Measurements from ENCODE around the gene BIK.
A peak's percentile ranks its signal among the peaks of the same experiment; 100 is the strongest.
"Not testable (repeated sequence)": the region's sequence is repeated elsewhere in the genome, so short reads cannot be mapped to it uniquely, and the experiment has no call there.

Gene BIK

GRCh38 chr22:43104056-43104625 is 6.4 kb upstream of the BIK start:
- not testable (repeated sequence) for DNase-seq (ENCODE audit: low read depth in 2 of 3, low spot score in 2 of 3)

- DNase-seq (ENCODE audit: low read depth in 2 of 3, low spot score in 2 of 3) = not testable (repeated sequence)
These were observed 5.6 kb upstream of the BIK start for GRCh38 chr22:43104950-43105349.

GRCh38 chr22:43106302-43106701 is 4.2 kb upstream of the BIK start:
- no peak for DNase-seq (ENCODE audit: low read depth in 2 of 3, low spot score in 2 of 3)

- DNase-seq (ENCODE audit: low read depth in 2 of 3, low spot score in 2 of 3) = no peak
These were observed 1.0 kb upstream of the BIK start for GRCh38 chr22:43109511-43109910.

- no peak for DNase-seq (ENCODE audit: low read depth in 2 of 3, low spot score in 2 of 3)
These were observed 568 bp upstream of the BIK start for GRCh38 chr22:43109921-43110443.

GRCh38 chr22:43110927-43111623 is 525 bp downstream of the BIK start:
- peak in 1 of 3 experiments; percentile 14 for DNase-seq (ENCODE audit: low read depth in 2 of 3, low spot score in 2 of 3)

- DNase-seq (ENCODE audit: low read depth in 2 of 3, low spot score in 2 of 3) = no peak
These were observed 3.1 kb downstream of the BIK start for GRCh38 chr22:43113526-43114251.

GRCh38 chr22:43114958-43115357 is 4.4 kb downstream of the BIK start:
- DNase-seq (ENCODE audit: low read depth in 2 of 3, low spot score in 2 of 3) = no peak

- no peak for DNase-seq (ENCODE audit: low read depth in 2 of 3, low spot score in 2 of 3)
These were observed 6.4 kb downstream of the BIK start for GRCh38 chr22:43116932-43117331.

- no peak for DNase-seq (ENCODE audit: low read depth in 2 of 3, low spot score in 2 of 3)
These were observed 7.7 kb downstream of the BIK start for GRCh38 chr22:43118024-43118849.

GRCh38 chr22:43118953-43119458 is 8.5 kb downstream of the BIK start:
- no peak for DNase-seq (ENCODE audit: low read depth in 2 of 3, low spot score in 2 of 3)

- DNase-seq (ENCODE audit: low read depth in 2 of 3, low spot score in 2 of 3) = no peak
These were observed 16.1 kb downstream of the BIK start for GRCh38 chr22:43126501-43127165.

- no peak for DNase-seq (ENCODE audit: low read depth in 2 of 3, low spot score in 2 of 3)
These were observed 16.8 kb downstream of the BIK start for GRCh38 chr22:43127166-43127908.

GRCh38 chr22:43128116-43128515 is 17.6 kb downstream of the BIK start:
- DNase-seq (ENCODE audit: low read depth in 2 of 3, low spot score in 2 of 3) = no peak

GRCh38 chr22:43128928-43129424 is 18.4 kb downstream of the BIK start:
- no peak for DNase-seq (ENCODE audit: low read depth in 2 of 3, low spot score in 2 of 3)

GRCh38 chr22:43129426-43130425 is 19.2 kb downstream of the BIK start:
- DNase-seq (ENCODE audit: low read depth in 2 of 3, low spot score in 2 of 3) = no peak

- no peak for DNase-seq (ENCODE audit: low read depth in 2 of 3, low spot score in 2 of 3)
These were observed 21.4 kb downstream of the BIK start for GRCh38 chr22:43131773-43132501.

- no peak for DNase-seq (ENCODE audit: low read depth in 2 of 3, low spot score in 2 of 3)
These were observed 22.9 kb downstream of the BIK start for GRCh38 chr22:43133401-43133800.
